NCI-H1417 (cell line): ENCODE measurements around the gene HES6.
A peak's percentile ranks its signal among the peaks of the same experiment; 100 is the strongest.
"Not testable (repeated sequence)": the region's sequence is repeated elsewhere in the genome, so short reads cannot be mapped to it uniquely, and the experiment has no call there.

Experiments
- DNase-seq, 3 experiments: peaks; one replicate each; lab custom pipeline; 2025; lab: John Stamatoyannopoulos, UW

The HES6 gene

GRCh38 chr2:238273433-238273832 is 33.6 kb upstream of the HES6 start:
- peak in 1 of 3 experiments; percentile 2 for DNase-seq

GRCh38 chr2:238272156-238272555 is 32.3 kb upstream of the HES6 start:
- no peak for DNase-seq

GRCh38 chr2:238271686-238272085 is 31.8 kb upstream of the HES6 start:
- not testable (repeated sequence) for DNase-seq

GRCh38 chr2:238271061-238271554 is 31.3 kb upstream of the HES6 start:
- DNase-seq: no peak

GRCh38 chr2:238270606-238271005 is 30.8 kb upstream of the HES6 start:
- no peak for DNase-seq

GRCh38 chr2:238269741-238270140 is 29.9 kb upstream of the HES6 start:
- DNase-seq: no peak

GRCh38 chr2:238267884-238268680 is 28.2 kb upstream of the HES6 start:
- DNase-seq: no peak

GRCh38 chr2:238267341-238267710 is 27.5 kb upstream of the HES6 start:
- DNase-seq: no peak

GRCh38 chr2:238265605-238266004 is 25.8 kb upstream of the HES6 start:
- DNase-seq: no peak

GRCh38 chr2:238264072-238264460 is 24.2 kb upstream of the HES6 start:
- no peak for DNase-seq

- peak; percentile 14 to 65 (median 18) for DNase-seq
Measured at GRCh38 chr2:238263204-238264071, 23.6 kb upstream of the HES6 start.

GRCh38 chr2:238262496-238263122 is 22.8 kb upstream of the HES6 start:
- no peak for DNase-seq

- no peak for DNase-seq
Measured at GRCh38 chr2:238261718-238262375, 22.0 kb upstream of the HES6 start.

- DNase-seq: no peak
Measured at GRCh38 chr2:238260883-238261282, 21.0 kb upstream of the HES6 start.

GRCh38 chr2:238259061-238260020 is 19.5 kb upstream of the HES6 start:
- DNase-seq: no peak

- no peak for DNase-seq
Measured at GRCh38 chr2:238257786-238258700, 18.2 kb upstream of the HES6 start.

- DNase-seq: peak; percentile 71 to 90 (median 77)
Measured at GRCh38 chr2:238256594-238257104, 16.8 kb upstream of the HES6 start.

GRCh38 chr2:238256111-238256510 is 16.3 kb upstream of the HES6 start:
- no peak for DNase-seq

GRCh38 chr2:238255636-238256035 is 15.8 kb upstream of the HES6 start:
- no peak for DNase-seq
